ENCODE measurements around the gene USP17L21.
"Not testable (repeated sequence)": the region's sequence is repeated elsewhere in the genome, so short reads cannot be mapped to it uniquely, and the experiment has no call there.

USP17L21 gene

GRCh38 chr4:9262572-9262971, at the start of gene USP17L21:
USP17L21 (plus strand) TSS chr4:9262872; CDS start chr4:9262872, 0 bp downstream.
- DNase-seq, result not testable (repeated sequence)

GRCh38 chr4:9214701-9215100, 48.0 kb upstream of the USP17L21 start:
- not testable (repeated sequence) for DNase-seq

- not testable (repeated sequence) for DNase-seq
Measured at GRCh38 chr4:9215105-9215504, 47.6 kb upstream of the USP17L21 start, which contains the start of gene USP17L11. USP17L11 (plus strand) TSS chr4:9215405; CDS start chr4:9215405, 0 bp downstream.

GRCh38 chr4:9219852-9220251, 42.8 kb upstream of the USP17L21 start, which contains the start of gene USP17L12:
USP17L12 (plus strand) TSS chr4:9220152; CDS start chr4:9220152, 0 bp downstream.
- not testable (repeated sequence) for DNase-seq

- not testable (repeated sequence) for DNase-seq
Measured at GRCh38 chr4:9224596-9224995, 38.1 kb upstream of the USP17L21 start, which contains the start of gene USP17L13. USP17L13 (plus strand) TSS chr4:9224896; CDS start chr4:9224896, 0 bp downstream.

- not testable (repeated sequence) for DNase-seq
Measured at GRCh38 chr4:9230249-9230648, 32.4 kb upstream of the USP17L21 start.

- DNase-seq, result not testable (repeated sequence)
Measured at GRCh38 chr4:9234085-9234484, 28.6 kb upstream of the USP17L21 start, which contains the start of gene USP17L15. USP17L15 (plus strand) TSS chr4:9234385; CDS start chr4:9234385, 0 bp downstream.

GRCh38 chr4:9238461-9238860, 24.2 kb upstream of the USP17L21 start:
- DNase-seq, result not testable (repeated sequence)

- DNase-seq, result not testable (repeated sequence)
Measured at GRCh38 chr4:9243579-9243978, 19.1 kb upstream of the USP17L21 start, which contains the start of gene USP17L17. USP17L17 (plus strand) TSS chr4:9243879; CDS start chr4:9243879, 0 bp downstream.

- not testable (repeated sequence) for DNase-seq
Measured at GRCh38 chr4:9247953-9248680, 14.6 kb upstream of the USP17L21 start, which contains the start of gene USP17L18. USP17L18 (plus strand) TSS chr4:9248630; CDS start chr4:9248630, 0 bp downstream.

- DNase-seq, result not testable (repeated sequence)
Measured at GRCh38 chr4:9253078-9253477, 9.6 kb upstream of the USP17L21 start, which contains the start of gene USP17L19. USP17L19 (plus strand) TSS chr4:9253378; CDS start chr4:9253378, 0 bp downstream.

GRCh38 chr4:9257824-9258223, 4.8 kb upstream of the USP17L21 start, which contains the start of gene USP17L20:
USP17L20 (plus strand) TSS chr4:9258124; CDS start chr4:9258124, 0 bp downstream.
- not testable (repeated sequence) for DNase-seq

GRCh38 chr4:9267319-9267718, 4.6 kb downstream of the USP17L21 start, which contains the start of gene USP17L22:
USP17L22 (plus strand) TSS chr4:9267619; CDS start chr4:9267619, 0 bp downstream.
- not testable (repeated sequence) for DNase-seq

- not testable (repeated sequence) for DNase-seq
Measured at GRCh38 chr4:9271719-9272118, 9.0 kb downstream of the USP17L21 start.
